GM12878 (cell line): ENCODE data around the gene COL13A1.

Experiments
- CHD2 ChIP-seq: IDR thresholded peaks from 2 replicates; pipeline ENCODE4 v1.6.1; 2011; ENCODE audit warnings: low read depth, low read length, improper control_type of control experiment, borderline replicate concordance
- CREM ChIP-seq: IDR thresholded peaks from 2 replicates; pipeline ENCODE4 v1.6.1; 2014; ENCODE audit warnings: antibody characterized with exemption, low read depth
- EZH2 ChIP-seq: IDR thresholded peaks from 2 replicates; pipeline ENCODE4 v1.6.1; 2012; ENCODE audit warnings: low read depth, mild to moderate bottlenecking, control low read depth, inconsistent platforms, low read length, borderline replicate concordance; ENCODE audit not compliant: control insufficient read depth
- FOXM1 ChIP-seq: IDR thresholded peaks from 2 replicates; pipeline ENCODE4 v1.6.1; 2012; ENCODE audit warnings: low read depth, mild to moderate bottlenecking, inconsistent platforms, low read length, moderate library complexity
- HDGF ChIP-seq: fragments of 450-650 bp; IDR thresholded peaks from 2 replicates; pipeline ENCODE4 v1.6.1; 2016; ENCODE audit warnings: antibody characterized with exemption
- NBN ChIP-seq: fragments of 450-650 bp; IDR thresholded peaks from 2 replicates; pipeline ENCODE4 v1.6.1; 2016
- POLR2A ChIP-seq: IDR thresholded peaks from 2 replicates; pipeline ENCODE4 v1.6.1; 2011; ENCODE audit warnings: low read depth, mild to moderate bottlenecking, low read length
- SMC3 ChIP-seq: IDR thresholded peaks from 2 replicates; pipeline ENCODE4 v1.6.1; 2011; ENCODE audit warnings: low read length, improper control_type of control experiment, borderline replicate concordance
- YY1 ChIP-seq: IDR thresholded peaks from 2 replicates; pipeline ENCODE4 v1.6.1; 2011; ENCODE audit warnings: low read depth, mild to moderate bottlenecking, low read length
- TF ChIP-seq, protein P1 (sequence below), 3 experiments: IDR thresholded peaks in 2 of 3; conservative IDR thresholded peaks in 1 of 3; 2 replicates each; pipeline ENCODE4 v1.5.1; 2011; ENCODE audit warnings: low read depth in 3 of 3, low read length in 3 of 3, mild to moderate bottlenecking in 3 of 3, control low read depth in 2 of 3, moderate library complexity in 2 of 3, inconsistent platforms in 1 of 3, mixed read lengths in 1 of 3; ENCODE audit not compliant: control insufficient read depth in 2 of 3, insufficient read depth in 1 of 3; ENCODE audit errors: extremely low read depth in 1 of 3
- TF ChIP-seq, protein P2 (sequence below): IDR thresholded peaks from 2 replicates; pipeline ENCODE4 v1.6.1; 2011; ENCODE audit warnings: mild to moderate bottlenecking, low read depth, low read length, moderate library complexity; ENCODE audit not compliant: insufficient replicate concordance
- TF ChIP-seq, protein P3 (sequence below): fragments of 450-650 bp; IDR thresholded peaks from 2 replicates; pipeline ENCODE4 v1.6.1; 2017; ENCODE audit warnings: mild to moderate bottlenecking, moderate library complexity

DNA sequence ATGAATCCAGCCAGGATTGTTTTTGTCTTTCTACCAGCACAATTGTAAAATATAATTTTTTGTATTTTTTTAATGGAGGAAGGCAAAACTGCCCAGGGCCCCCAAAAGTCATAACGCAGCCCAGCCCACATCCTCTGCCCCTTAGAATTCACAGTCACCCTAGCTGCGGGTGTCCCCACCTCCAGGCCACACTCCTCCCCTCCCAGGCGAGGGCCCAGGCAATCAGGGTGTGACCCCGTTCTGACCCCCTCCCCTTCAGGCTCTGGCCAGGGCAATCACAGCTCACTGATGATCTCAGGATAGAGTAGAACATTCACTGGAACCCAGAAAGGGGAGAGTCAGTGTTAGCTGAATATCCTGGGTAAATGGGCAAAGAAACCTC lies 158.9 kb downstream of the COL13A1 start:
- TF ChIP-seq, protein P1, sequence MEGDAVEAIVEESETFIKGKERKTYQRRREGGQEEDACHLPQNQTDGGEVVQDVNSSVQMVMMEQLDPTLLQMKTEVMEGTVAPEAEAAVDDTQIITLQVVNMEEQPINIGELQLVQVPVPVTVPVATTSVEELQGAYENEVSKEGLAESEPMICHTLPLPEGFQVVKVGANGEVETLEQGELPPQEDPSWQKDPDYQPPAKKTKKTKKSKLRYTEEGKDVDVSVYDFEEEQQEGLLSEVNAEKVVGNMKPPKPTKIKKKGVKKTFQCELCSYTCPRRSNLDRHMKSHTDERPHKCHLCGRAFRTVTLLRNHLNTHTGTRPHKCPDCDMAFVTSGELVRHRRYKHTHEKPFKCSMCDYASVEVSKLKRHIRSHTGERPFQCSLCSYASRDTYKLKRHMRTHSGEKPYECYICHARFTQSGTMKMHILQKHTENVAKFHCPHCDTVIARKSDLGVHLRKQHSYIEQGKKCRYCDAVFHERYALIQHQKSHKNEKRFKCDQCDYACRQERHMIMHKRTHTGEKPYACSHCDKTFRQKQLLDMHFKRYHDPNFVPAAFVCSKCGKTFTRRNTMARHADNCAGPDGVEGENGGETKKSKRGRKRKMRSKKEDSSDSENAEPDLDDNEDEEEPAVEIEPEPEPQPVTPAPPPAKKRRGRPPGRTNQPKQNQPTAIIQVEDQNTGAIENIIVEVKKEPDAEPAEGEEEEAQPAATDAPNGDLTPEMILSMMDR (IDR thresholded peaks at IDR 0.05 in 2 of 3, conservative IDR thresholded peaks at IDR 0.05 in 1 of 3; ENCODE audit: control insufficient read depth in 2 of 3, extremely low read depth in 1 of 3, insufficient read depth in 1 of 3, low read depth in 3 of 3, low read length in 3 of 3), result no peak
- TF ChIP-seq POLR2A (no peak), YY1 (no peak), SMC3 (no peak), HDGF (no peak), FOXM1 (no peak), NBN (no peak), CHD2 (no peak), CREM (no peak), EZH2 (no peak)
- TF ChIP-seq, protein P2, sequence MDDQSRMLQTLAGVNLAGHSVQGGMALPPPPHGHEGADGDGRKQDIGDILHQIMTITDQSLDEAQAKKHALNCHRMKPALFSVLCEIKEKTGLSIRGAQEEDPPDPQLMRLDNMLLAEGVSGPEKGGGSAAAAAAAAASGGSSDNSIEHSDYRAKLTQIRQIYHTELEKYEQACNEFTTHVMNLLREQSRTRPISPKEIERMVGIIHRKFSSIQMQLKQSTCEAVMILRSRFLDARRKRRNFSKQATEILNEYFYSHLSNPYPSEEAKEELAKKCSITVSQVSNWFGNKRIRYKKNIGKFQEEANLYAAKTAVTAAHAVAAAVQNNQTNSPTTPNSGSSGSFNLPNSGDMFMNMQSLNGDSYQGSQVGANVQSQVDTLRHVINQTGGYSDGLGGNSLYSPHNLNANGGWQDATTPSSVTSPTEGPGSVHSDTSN, result no peak
- TF ChIP-seq, protein P3, sequence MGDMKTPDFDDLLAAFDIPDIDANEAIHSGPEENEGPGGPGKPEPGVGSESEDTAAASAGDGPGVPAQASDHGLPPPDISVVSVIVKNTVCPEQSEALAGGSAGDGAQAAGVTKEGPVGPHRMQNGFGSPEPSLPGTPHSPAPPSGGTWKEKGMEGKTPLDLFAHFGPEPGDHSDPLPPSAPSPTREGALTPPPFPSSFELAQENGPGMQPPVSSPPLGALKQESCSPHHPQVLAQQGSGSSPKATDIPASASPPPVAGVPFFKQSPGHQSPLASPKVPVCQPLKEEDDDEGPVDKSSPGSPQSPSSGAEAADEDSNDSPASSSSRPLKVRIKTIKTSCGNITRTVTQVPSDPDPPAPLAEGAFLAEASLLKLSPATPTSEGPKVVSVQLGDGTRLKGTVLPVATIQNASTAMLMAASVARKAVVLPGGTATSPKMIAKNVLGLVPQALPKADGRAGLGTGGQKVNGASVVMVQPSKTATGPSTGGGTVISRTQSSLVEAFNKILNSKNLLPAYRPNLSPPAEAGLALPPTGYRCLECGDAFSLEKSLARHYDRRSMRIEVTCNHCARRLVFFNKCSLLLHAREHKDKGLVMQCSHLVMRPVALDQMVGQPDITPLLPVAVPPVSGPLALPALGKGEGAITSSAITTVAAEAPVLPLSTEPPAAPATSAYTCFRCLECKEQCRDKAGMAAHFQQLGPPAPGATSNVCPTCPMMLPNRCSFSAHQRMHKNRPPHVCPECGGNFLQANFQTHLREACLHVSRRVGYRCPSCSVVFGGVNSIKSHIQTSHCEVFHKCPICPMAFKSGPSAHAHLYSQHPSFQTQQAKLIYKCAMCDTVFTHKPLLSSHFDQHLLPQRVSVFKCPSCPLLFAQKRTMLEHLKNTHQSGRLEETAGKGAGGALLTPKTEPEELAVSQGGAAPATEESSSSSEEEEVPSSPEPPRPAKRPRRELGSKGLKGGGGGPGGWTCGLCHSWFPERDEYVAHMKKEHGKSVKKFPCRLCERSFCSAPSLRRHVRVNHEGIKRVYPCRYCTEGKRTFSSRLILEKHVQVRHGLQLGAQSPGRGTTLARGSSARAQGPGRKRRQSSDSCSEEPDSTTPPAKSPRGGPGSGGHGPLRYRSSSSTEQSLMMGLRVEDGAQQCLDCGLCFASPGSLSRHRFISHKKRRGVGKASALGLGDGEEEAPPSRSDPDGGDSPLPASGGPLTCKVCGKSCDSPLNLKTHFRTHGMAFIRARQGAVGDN, result no peak
